ENCODE measurements around the gene STAC2. TPM values are rescaled to one million over a fixed set of nuclear protein-coding genes. Genes with fewer than 3 reads are reported as not detected.

The STAC2 gene
- total RNA-seq, 6 experiments from 2014 or later, result not detected

GRCh38 chr17:39237586-39237985 lies 11.8 kb upstream of the STAC2 start:
- no peak for DNase-seq
- Mint-ChIP-seq H3K27ac (no peak overlapping the region), H3K4me3 (no peak overlapping the region), H3K27me3 (ENCODE audit: insufficient read depth) (peaks cover 3% of the 10 kb centered on the region), H3K36me3 (ENCODE audit: low read depth) (no peaks in the 10 kb centered on the region), H3K4me1 (ENCODE audit: low read depth) (peaks cover 6% of the 10 kb centered on the region), H3K9me3 (no peaks in the 10 kb centered on the region)
- TF ChIP-seq CTCF (IDR thresholded peaks at IDR 0.05), result no peak

GRCh38 chr17:39236981-39237441 lies 11.3 kb upstream of the STAC2 start:
- Mint-ChIP-seq H3K36me3 (ENCODE audit: low read depth) (no peaks in the 10 kb centered on the region), H3K27ac (no peak overlapping the region), H3K4me3 (no peak overlapping the region), H3K4me1 (ENCODE audit: low read depth) (peaks cover 10% of the 10 kb centered on the region), H3K9me3 (no peaks in the 10 kb centered on the region), H3K27me3 (ENCODE audit: insufficient read depth) (peaks cover 3% of the 10 kb centered on the region)
- DNase-seq, result no peak
- TF ChIP-seq CTCF (IDR thresholded peaks at IDR 0.05), result no peak

- no peaks in the 10 kb centered on the region for H3K9me3 Mint-ChIP-seq
- no peak for TF ChIP-seq CTCF (IDR thresholded peaks at IDR 0.05)
- no peak for DNase-seq
- no peaks in the 10 kb centered on the region for H3K36me3 Mint-ChIP-seq (ENCODE audit: low read depth)
- no peak overlapping the region for H3K4me3 Mint-ChIP-seq
- peaks cover 3% of the 10 kb centered on the region; the same call in 1 of the 2 replicates for H3K27me3 Mint-ChIP-seq (ENCODE audit: insufficient read depth)
- peaks cover 15% of the 10 kb centered on the region for H3K4me1 Mint-ChIP-seq (ENCODE audit: low read depth)
- H3K27ac Mint-ChIP-seq, result no peak overlapping the region
Observed at GRCh38 chr17:39236450-39236927, 10.7 kb upstream of the STAC2 start.

- H3K4me1 Mint-ChIP-seq (ENCODE audit: low read depth), result peaks cover 21% of the 10 kb centered on the region
- peak; percentile 51 for DNase-seq
- H3K9me3 Mint-ChIP-seq, result no peaks in the 10 kb centered on the region
- H3K4me3 Mint-ChIP-seq, result no peak overlapping the region
- H3K36me3 Mint-ChIP-seq (ENCODE audit: low read depth), result no peaks in the 10 kb centered on the region
- peak; percentile 81 for TF ChIP-seq CTCF (IDR thresholded peaks at IDR 0.05)
- no peak overlapping the region for H3K27ac Mint-ChIP-seq
- H3K27me3 Mint-ChIP-seq (ENCODE audit: insufficient read depth), result peaks cover 3% of the 10 kb centered on the region; the same call in 1 of the 2 replicates
Observed at GRCh38 chr17:39235555-39236449, 10.1 kb upstream of the STAC2 start.

- TF ChIP-seq CTCF (IDR thresholded peaks at IDR 0.05), result peak; percentile 84
- Mint-ChIP-seq H3K27ac (peak overlapping the region; percentile 61; the same call in 1 of the 2 replicates), H3K36me3 (ENCODE audit: low read depth) (no peaks in the 10 kb centered on the region)
Observed at GRCh38 chr17:39231591-39232551, 6.1 kb upstream of the STAC2 start.

More at GRCh38 chr17:39231591-39232551, 6.1 kb upstream of the STAC2 start:
- Mint-ChIP-seq H3K27me3 (ENCODE audit: insufficient read depth) (peaks cover 3% of the 10 kb centered on the region), H3K9me3 (no peaks in the 10 kb centered on the region), H3K4me3 (peak overlapping the region; percentile 68), H3K4me1 (ENCODE audit: low read depth) (peaks cover 26% of the 10 kb centered on the region)
- DNase-seq, result peak; percentile 21

Measured in HFFc6 (cell line).